ENCODE measurements around the gene MAPKAPK2.
A peak's percentile ranks its signal among the peaks of the same experiment; 100 is the strongest.

MAPKAPK2 gene

DNA sequence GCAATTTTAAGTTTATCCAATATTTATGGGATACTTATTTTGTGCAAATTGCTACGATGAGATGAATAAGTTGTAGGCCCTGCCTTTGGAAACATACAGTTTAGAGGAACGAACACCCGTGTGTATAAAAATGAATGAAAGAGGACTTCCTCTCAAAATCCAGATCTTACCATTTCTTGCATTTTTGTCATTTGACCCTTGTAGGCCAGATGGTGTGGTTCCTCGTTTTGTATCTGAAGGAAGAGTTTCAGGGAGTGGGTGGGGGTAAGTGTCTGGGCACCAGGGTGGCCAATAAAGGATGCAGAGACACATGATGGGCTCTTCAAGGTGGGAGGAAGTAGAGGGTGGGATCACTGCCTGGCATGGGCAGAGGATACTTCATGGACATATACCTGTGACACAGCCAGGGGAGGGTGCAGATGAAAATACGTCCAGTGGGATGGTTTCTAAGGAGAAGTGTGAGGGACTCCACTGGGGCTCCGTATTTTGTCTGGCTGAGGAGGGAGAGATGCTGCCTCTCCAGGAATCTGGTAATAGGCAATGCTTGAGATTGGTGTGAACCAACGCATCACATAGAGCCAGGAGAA, 14.4 kb downstream of the MAPKAPK2 start:
- in situ Hi-C loops (cut with HindIII; ENCODE audit: low sequenced_read_pairs): no loop called here
- DNase-seq (ENCODE audit: low read depth, low spot score): no peak
- H3K4me3 ChIP-seq (ENCODE audit: low read depth, low read length): no peak overlapping the region
- TF ChIP-seq, protein P1, sequence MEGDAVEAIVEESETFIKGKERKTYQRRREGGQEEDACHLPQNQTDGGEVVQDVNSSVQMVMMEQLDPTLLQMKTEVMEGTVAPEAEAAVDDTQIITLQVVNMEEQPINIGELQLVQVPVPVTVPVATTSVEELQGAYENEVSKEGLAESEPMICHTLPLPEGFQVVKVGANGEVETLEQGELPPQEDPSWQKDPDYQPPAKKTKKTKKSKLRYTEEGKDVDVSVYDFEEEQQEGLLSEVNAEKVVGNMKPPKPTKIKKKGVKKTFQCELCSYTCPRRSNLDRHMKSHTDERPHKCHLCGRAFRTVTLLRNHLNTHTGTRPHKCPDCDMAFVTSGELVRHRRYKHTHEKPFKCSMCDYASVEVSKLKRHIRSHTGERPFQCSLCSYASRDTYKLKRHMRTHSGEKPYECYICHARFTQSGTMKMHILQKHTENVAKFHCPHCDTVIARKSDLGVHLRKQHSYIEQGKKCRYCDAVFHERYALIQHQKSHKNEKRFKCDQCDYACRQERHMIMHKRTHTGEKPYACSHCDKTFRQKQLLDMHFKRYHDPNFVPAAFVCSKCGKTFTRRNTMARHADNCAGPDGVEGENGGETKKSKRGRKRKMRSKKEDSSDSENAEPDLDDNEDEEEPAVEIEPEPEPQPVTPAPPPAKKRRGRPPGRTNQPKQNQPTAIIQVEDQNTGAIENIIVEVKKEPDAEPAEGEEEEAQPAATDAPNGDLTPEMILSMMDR (IDR thresholded peaks at IDR 0.05; ENCODE audit: low read depth, low read length): no peak

DNA sequence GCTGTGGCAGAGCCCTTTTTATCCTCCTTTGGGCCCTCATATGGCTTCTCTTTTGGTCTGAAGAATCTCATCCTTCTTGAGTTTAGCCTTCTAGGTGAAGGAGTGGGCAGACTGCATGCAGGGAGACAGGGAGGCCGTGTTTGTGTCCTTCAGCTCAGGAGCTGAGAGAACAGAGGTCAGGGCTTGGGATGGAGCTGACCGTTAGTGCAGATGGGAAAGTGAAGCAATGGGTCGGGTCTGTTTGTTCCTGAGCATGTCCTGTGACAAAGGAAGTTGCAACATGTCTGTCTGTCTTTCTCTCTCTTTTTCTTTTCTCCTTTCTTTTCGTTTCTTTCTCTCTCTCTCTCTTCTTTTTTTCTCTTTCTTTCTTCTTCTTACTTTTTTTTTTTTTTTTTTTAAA, 14.9 kb downstream of the MAPKAPK2 start:
- in situ Hi-C loops (cut with HindIII; ENCODE audit: low sequenced_read_pairs): no loop called here
- no peak overlapping the region for H3K4me3 ChIP-seq (ENCODE audit: low read depth, low read length)
- TF ChIP-seq, protein P1 (IDR thresholded peaks at IDR 0.05; ENCODE audit: low read depth, low read length): no peak
- DNase-seq (ENCODE audit: low read depth, low spot score): no peak

DNA sequence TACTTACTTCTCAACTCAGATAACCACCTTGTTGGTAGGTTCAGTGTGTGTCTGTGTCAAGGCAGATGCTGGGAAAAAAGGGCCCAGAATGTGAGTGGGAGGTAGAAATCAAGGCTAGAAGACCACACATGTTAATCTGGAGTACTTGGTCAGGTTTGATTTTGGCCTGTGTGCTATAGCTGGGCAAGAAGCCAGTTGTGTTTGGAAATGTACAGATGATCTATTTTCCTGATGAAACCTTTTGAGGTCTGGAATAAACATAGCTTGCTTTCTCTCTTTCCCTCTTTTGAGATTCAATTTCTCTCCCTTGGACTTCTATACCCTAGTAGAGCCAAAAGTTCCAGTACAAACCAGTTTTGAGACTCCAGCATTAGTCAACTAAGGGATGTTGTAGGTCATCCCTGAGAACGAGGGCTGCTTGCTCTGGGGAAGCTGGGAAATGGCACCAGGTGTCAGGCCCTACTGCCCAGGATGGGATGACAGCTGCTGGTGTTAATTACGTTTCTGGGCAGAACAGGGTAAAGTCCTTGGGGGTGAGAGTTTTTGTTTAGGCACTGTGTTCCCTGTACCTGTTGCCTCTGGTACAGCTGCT, 15.8 kb downstream of the MAPKAPK2 start:
- in situ Hi-C loops (cut with HindIII; ENCODE audit: low sequenced_read_pairs): no loop called here
- TF ChIP-seq, protein P1 (IDR thresholded peaks at IDR 0.05; ENCODE audit: low read depth, low read length): no peak
- peak; percentile 27 for DNase-seq (ENCODE audit: low read depth, low spot score)
- H3K4me3 ChIP-seq (ENCODE audit: low read depth, low read length): no peak overlapping the region

DNA sequence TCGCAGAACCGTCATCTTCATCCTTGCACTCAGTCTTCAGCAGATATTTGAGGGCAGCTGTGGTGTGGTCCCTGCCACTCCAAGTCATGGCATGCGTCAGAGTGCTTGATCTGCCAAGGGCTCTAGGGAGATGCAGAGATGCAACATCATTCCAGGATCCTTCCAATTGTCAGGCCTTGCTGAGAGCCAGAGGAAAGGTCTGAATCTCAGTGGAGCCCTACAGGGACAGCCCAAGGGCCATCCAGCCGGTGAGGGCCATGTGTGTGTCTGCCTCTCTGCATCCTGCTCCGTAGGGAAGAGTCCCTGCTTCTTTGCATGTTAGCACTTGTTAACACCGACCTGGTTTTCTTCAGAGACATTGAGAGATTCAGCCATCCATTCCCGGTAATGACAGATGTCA, 17.6 kb downstream of the MAPKAPK2 start:
- no peak for DNase-seq (ENCODE audit: low read depth, low spot score)
- H3K4me3 ChIP-seq (ENCODE audit: low read depth, low read length): no peak overlapping the region
- in situ Hi-C loops (cut with HindIII; ENCODE audit: low sequenced_read_pairs): no loop called here
- TF ChIP-seq, protein P1 (IDR thresholded peaks at IDR 0.05; ENCODE audit: low read depth, low read length): no peak

DNA sequence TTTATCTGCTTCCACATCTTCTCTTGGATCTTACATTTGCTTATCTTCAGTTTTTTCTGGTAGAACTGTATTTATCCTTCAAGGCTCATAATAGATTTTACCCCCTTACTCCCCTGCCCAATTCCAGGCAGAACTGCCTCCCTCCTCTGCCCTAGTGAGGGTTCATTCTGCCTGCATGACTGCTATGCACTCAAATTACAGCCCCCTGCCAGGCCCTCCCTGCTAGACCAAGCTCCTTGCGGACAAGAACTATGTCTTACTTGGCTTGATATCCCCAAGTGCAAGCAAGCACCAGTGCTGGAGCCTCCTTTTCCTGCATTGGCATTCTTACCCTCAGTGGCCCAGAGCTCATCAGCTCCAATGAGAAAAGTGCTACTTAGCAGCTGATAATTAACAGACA, 18.1 kb downstream of the MAPKAPK2 start:
- no peak overlapping the region for H3K4me3 ChIP-seq (ENCODE audit: low read depth, low read length)
- TF ChIP-seq, protein P1 (IDR thresholded peaks at IDR 0.05; ENCODE audit: low read depth, low read length): no peak
- in situ Hi-C loops (cut with HindIII; ENCODE audit: low sequenced_read_pairs): no loop called here
- DNase-seq (ENCODE audit: low read depth, low spot score): peak; percentile 41

DNA sequence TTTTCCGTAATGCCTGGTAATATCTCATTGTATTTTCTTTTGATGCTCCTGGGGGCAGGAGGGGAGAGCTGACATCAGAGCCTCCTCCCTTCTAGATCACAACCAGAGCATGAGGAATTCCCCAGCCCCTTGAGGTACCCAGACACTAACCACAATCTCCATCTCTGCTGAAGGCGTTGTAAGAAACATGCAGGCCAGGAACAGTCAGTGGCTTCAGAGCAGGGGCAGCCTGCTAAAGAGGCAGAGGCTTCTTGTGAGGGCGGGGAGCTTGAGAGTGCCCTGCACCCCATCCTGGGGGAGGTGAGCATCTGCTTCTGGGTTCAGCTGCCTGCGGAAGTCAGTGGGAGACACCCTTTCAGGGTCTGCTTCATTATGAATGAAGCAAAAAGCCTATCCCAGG, 19.0 kb downstream of the MAPKAPK2 start:
- H3K4me3 ChIP-seq (ENCODE audit: low read depth, low read length): no peak overlapping the region
- in situ Hi-C loops (cut with HindIII; ENCODE audit: low sequenced_read_pairs): no loop called here
- DNase-seq (ENCODE audit: low read depth, low spot score): peak; percentile 43
- TF ChIP-seq, protein P1 (IDR thresholded peaks at IDR 0.05; ENCODE audit: low read depth, low read length): no peak
